ENCODE measurements around the gene NUAK2.
"Not testable (repeated sequence)": the region's sequence is repeated elsewhere in the genome, so short reads cannot be mapped to it uniquely, and the experiment has no call there.

The NUAK2 gene

DNA sequence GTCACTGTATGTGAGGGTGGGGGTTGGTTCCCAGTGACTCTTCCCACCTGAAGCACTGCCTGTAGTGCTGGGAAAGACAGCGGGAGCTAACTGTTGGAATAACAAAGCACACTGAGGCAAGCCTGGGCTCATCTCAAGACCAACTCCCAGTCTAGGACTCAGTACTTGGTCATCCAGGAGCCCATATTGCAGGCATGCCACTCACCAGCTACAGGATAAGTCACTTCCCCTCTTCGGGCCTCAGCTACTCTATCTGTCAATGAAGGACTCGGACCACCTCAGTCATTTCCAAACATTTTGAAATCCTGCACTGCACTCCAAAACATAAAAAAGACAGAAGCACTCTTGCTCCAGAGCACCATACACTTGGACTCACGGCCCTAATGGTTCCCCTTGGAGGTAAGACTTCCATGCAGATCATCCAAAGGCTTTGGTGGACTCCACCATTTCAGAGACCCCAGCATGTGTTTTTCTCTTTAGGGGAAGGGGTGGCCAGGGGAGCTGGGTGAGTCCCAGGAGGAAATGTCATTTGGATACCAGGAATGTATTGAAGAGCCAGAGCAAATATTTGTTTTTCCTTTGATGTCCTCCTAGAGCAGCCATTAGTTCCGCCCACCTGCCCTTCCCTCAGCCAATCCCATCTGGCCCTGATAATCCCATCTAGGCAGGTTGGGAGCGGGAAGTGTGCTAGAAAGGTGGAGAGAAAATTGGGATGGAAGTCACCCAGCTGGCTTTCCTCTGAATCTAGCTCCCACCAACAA, 3.1 kb downstream of the NUAK2 start:
- no peak for DNase-seq (ENCODE audit: low read depth)

DNA sequence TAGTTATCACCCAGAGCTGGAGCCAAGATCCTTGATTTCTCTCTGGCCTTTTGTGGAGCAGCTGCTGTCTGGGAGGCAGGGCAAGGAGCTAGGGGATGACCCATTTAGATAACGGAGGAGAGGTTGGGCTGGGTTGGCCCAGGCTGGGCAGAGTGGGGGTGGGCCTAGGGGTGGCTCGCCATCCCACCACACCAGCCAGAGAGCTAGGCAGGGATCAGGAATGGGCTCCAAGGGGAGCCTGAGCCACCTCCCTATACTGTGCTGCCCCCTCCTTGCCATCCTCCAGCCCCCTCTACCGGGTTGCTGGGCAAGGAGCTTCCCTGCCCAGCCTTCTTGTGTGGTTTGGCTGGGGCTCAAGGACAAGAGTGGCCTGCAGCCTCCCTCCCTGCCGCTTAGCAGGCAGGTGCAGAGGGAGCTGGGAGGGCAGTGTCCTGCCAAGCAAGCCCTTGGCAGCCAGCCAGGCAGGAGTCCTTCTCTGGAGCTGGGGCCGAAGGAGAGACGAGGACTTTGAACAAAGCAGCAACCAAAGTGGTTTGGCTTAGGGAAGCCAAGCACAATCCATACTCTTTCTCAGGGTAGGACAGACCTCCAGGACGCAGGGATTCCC, 4.1 kb downstream of the NUAK2 start:
- DNase-seq (ENCODE audit: low read depth) = no peak

GRCh38 chr1:205316161-205316566, 5.4 kb downstream of the NUAK2 start:
- DNase-seq (ENCODE audit: low read depth) = no peak

- no peak for DNase-seq (ENCODE audit: low read depth)
Measured at GRCh38 chr1:205315008-205315618, 6.4 kb downstream of the NUAK2 start.

DNA sequence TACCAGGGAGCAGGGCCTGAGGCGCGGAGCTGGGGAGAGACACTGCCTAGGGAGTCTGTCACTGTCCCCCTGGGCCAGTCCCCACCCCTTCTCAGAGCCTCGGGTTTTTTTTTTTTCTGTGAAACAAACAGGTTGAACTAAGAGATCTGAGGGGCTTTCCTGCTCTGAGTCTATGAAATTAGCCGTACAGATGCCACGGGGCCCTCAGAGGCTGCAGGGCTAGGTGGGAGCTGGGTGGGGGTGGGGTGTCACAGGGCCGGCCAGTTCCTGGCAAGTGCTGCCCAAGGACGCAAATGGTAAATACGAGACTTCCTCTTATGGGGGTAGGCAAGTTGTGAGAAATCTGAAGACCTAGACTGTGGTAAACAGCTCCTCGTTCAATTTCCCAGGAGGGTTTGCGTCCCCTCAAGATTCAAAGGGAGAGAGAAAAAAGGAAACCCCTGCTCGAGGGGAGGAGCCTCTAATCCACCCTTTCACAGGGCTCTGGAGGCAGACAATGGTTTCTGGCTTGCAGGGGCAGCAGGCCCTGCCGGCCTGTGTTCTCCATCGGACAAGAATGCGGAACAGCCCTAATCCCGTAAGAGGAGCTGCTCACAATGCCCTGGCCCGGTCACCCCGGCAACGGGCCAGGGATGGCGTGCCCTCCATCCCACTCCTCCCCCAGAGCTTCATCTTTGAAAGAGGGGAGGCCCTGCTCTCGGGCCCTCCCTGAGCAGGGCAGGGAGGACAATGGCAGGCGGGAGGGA, 7.8 kb downstream of the NUAK2 start:
- DNase-seq (ENCODE audit: low read depth) = no peak

- DNase-seq (ENCODE audit: low read depth) = no peak
Measured at GRCh38 chr1:205312866-205313562, 8.5 kb downstream of the NUAK2 start.

DNA sequence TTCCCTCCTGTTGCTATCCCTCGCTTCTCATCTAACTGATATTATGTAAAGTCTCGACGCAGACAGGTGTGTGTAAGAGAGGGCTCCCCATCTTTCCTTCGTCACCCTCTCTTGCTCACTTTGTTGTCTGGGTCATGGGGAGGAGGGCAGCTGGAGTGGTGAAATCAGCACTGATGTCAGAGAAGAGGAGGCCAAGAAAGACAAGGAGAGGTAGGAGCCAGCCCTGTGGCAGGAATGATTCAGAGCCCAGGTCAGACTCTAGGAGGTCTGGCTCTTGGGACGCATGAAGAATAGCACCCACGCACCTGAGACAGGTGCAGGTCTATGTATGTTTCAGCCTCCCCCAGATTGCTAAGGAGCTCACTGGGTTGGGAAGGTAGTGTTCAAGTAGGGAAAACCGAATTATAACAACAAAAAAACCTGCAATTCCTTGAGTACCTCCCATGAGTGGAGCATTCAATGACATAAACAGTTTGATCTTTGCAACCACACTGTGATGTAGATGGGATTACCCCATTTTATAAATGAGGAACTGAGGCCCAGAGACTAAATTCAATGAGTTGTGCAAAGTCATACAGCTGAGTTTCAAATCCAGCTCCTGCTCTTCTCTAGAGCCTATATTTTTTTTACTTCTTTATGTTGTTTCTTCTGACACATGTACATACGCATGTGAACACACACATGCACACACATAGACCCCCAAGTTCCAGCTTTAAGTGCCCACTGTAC, 10.4 kb downstream of the NUAK2 start:
- DNase-seq (ENCODE audit: low read depth) = no peak

DNA sequence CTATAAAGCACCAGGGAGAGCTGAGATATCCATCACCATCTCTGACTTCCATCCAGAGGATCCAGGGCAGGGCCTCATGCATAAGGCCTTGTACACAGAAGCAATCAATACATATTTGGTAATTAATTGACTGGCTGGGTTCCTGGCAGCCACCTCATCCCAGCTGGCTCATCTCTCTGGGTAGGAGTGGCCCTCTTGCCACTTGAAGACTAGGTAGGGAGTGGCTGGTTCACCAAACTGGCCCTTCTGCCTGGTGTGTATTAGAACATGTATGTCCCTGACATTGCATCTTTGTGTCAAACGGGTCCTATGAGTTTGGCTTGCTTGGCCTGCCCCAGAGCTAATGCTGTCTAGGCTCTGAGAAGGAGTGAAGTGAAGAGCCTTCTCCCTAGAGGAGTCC, 11.8 kb downstream of the NUAK2 start:
- no peak for DNase-seq (ENCODE audit: low read depth)

- DNase-seq (ENCODE audit: low read depth) = no peak
Measured at GRCh38 chr1:205306929-205307566, 14.5 kb downstream of the NUAK2 start.

DNA sequence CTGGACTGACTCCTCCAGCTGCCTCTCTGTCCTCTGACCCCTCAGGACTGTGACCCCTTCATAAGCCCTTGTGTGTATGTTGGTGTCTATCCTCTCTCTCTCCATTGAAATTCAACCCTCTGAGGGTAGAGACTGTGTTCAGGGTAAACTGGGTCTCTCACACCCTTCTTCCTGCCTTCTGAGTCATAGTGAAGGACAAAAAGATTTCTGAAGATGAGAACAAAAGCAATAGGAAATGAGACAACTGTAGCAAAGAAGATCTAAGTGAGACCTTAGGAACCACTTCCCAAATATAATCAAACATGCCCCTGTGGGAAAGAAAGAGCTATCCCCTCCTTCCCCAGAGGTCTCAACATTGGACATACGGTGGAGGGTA, 16.9 kb downstream of the NUAK2 start:
- DNase-seq (ENCODE audit: low read depth) = no peak

GRCh38 chr1:205304046-205304694, 17.4 kb downstream of the NUAK2 start:
- no peak for DNase-seq (ENCODE audit: low read depth)

GRCh38 chr1:205303247-205303888, 18.2 kb downstream of the NUAK2 start:
- DNase-seq (ENCODE audit: low read depth) = no peak

DNA sequence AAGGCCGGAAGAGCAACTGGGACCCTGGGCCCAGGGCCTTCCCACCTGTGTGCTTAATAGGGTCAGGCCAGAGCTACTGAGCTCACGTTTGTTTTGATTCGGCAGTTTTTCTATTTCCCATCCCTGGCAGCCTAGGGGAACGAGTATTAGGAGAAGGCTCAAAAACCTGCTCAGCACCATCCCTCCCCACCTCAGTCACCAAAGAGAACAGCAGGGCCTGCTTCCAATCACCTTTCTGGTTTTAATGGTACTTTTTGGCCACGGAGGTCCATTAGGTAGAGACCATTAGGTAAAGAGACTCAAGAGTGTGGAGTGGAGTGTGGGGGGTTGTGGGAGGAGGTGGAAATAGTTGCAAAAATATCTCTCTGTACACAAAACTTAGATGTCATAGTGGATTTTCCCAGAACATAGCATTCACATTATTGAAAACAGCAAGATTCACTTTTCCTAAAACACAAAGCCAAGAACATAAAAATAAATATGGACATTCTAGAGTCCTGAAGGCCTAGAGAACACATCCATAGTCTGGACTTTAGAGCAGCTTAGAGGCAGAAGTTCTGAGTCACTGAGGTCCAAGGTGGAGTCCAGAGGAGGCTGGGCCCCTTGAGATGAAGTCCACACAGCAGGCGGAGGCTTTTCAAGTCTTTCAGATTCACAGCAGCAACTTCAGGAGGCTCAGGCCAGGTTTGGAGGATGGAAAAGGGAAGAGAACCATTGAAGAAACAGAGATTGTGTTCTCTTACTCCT, 19.5 kb downstream of the NUAK2 start:
- DNase-seq (ENCODE audit: low read depth) = no peak

DNA sequence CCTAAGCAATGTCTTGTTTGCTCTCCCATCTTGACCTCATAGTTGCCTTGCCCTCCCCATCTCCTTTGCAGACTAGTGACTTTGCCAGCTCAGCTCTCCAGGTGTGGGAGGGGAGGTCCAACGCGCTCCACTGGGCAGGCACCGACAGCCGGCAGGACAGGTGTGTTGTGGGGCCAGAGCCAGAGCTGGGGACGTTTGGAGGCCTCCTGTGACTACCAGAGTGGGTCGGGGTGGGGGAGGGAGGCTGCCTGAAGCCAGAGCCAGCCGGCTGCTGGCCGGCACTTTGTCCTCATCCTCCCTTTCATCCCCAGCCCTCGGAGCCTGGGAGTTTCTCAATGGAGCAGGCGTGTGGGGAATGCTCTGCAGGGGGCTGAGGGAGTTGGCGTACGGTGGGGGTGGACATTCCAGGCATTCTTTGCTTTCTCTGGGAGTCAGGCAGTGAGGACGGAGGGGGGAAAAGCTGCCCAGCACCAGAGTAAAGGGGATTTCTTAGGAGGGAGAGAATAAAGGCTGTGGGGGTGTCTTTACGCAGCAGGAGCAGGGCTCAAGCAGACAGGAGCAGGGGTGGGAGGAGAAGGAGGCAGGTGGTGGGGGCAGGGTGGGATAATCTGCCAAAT, 20.2 kb downstream of the NUAK2 start:
- DNase-seq (ENCODE audit: low read depth) = peak; percentile 88

GRCh38 chr1:205300149-205300548, 21.4 kb downstream of the NUAK2 start:
- DNase-seq (ENCODE audit: low read depth) = no peak

GRCh38 chr1:205298191-205298994, 23.2 kb downstream of the NUAK2 start:
- peak; percentile 88 for DNase-seq (ENCODE audit: low read depth)

GRCh38 chr1:205297546-205298177, 23.9 kb downstream of the NUAK2 start:
- not testable (repeated sequence) for DNase-seq (ENCODE audit: low read depth)

Data from GM04503 (cell line).